Activated naive CD4-positive, alpha-beta T cell treated with anti-CD3 and anti-CD28 coated beads, Interleukin-2, amount 50 U/mL, for 72 hours (primary cell): ENCODE measurements around the gene NCAM2. TPM values are rescaled to one million over a fixed set of nuclear protein-coding genes. Genes with fewer than 3 reads are reported as not detected.

Source experiments
- ATAC-seq, 2 donors: fragments of 150-1000 bp; cut with Tn5 transposase; 2 replicates each; pipeline ENCODE4 v1.10.0; 2021; ENCODE audit warnings: mild to moderate bottlenecking in 2 of 2, moderate library complexity in 2 of 2
- DNase-seq, 2 donors: peaks; one replicate each; pipeline ENCODE4 v3.0.0; 2021 to 2022; ENCODE audit warnings: low spot score in 2 of 2
- H3K27ac Mint-ChIP-seq, 2 donors: one replicate each; pipeline ENCODE4 v1.8.0; 2022; ENCODE audit warnings: mild to moderate bottlenecking in 2 of 2, mixed read lengths in 2 of 2
- H3K36me3 Mint-ChIP-seq, 2 donors: one replicate each; pipeline ENCODE4 v1.8.0; 2022; ENCODE audit warnings: mixed read lengths in 2 of 2
- H3K9me3 Mint-ChIP-seq, 2 donors: one replicate each; pipeline ENCODE4 v1.8.0; 2022; ENCODE audit warnings: mixed read lengths in 2 of 2
- total RNA-seq, 2 donors: library from RNA; stranded (reverse); gene quantifications; one replicate each; pipeline ENCODE4 v1.2.3, GENCODE V29; 2022

Gene NCAM2
- total RNA-seq, 2 donors from 2014 or later = not detected

GRCh38 chr21:21205604-21206003 is 207.4 kb downstream of the NCAM2 start:
- no peaks in the 10 kb centered on the region for H3K9me3 Mint-ChIP-seq
- no peaks in the 10 kb centered on the region for H3K36me3 Mint-ChIP-seq
- H3K27ac Mint-ChIP-seq = no peak overlapping the region
- DNase-seq (no peak), ATAC-seq (no peak)

- no peak for DNase-seq
- Mint-ChIP-seq H3K36me3 (no peaks in the 10 kb centered on the region), H3K9me3 (peaks cover 4% of the 10 kb centered on the region in 2 donors), H3K27ac (no peak overlapping the region)
- no peak for ATAC-seq
These were observed 212.3 kb downstream of the NCAM2 start for GRCh38 chr21:21210552-21210951.

- no peaks in the 10 kb centered on the region for H3K36me3 Mint-ChIP-seq
- ATAC-seq = no peak
- peaks cover 4% of the 10 kb centered on the region in 2 donors for H3K9me3 Mint-ChIP-seq
- no peak overlapping the region for H3K27ac Mint-ChIP-seq
- DNase-seq = no peak
These were observed 215.1 kb downstream of the NCAM2 start for GRCh38 chr21:21213297-21213696.

- ATAC-seq = no peak
- Mint-ChIP-seq H3K27ac (no peak overlapping the region), H3K9me3 (peaks cover 4 to 5% of the 10 kb centered on the region in 2 donors)
These were observed 217.8 kb downstream of the NCAM2 start for GRCh38 chr21:21216047-21216446.

GRCh38 chr21:21226472-21226871 is 228.3 kb downstream of the NCAM2 start:
- Mint-ChIP-seq H3K9me3 (peaks cover 4 to 8% of the 10 kb centered on the region in 2 donors), H3K27ac (no peak overlapping the region), H3K36me3 (no peaks in the 10 kb centered on the region)
- ATAC-seq (no peak), DNase-seq (no peak)

More at GRCh38 chr21:21216047-21216446, 217.8 kb downstream of the NCAM2 start:
- no peaks in the 10 kb centered on the region for H3K36me3 Mint-ChIP-seq
- no peak for DNase-seq

GRCh38 chr21:21230672-21231071 is 232.5 kb downstream of the NCAM2 start:
- no peak for DNase-seq
- ATAC-seq = no peak
- Mint-ChIP-seq H3K27ac (no peak overlapping the region), H3K9me3 (no peaks in the 10 kb centered on the region), H3K36me3 (no peaks in the 10 kb centered on the region)

- no peak for ATAC-seq
- H3K9me3 Mint-ChIP-seq = no peaks in the 10 kb centered on the region
These were observed 233.7 kb downstream of the NCAM2 start for GRCh38 chr21:21231913-21232312.

GRCh38 chr21:21232320-21232719 is 234.1 kb downstream of the NCAM2 start:
- no peak for DNase-seq
- H3K9me3 Mint-ChIP-seq = no peaks in the 10 kb centered on the region
- no peak for ATAC-seq
- no peak overlapping the region for H3K27ac Mint-ChIP-seq
- H3K36me3 Mint-ChIP-seq = no peaks in the 10 kb centered on the region

More at GRCh38 chr21:21231913-21232312, 233.7 kb downstream of the NCAM2 start:
- Mint-ChIP-seq H3K27ac (no peak overlapping the region), H3K36me3 (no peaks in the 10 kb centered on the region)
- DNase-seq = no peak

- no peak for DNase-seq
- no peak for ATAC-seq
- Mint-ChIP-seq H3K36me3 (no peaks in the 10 kb centered on the region), H3K9me3 (no peaks in the 10 kb centered on the region), H3K27ac (no peak overlapping the region)
These were observed 234.8 kb downstream of the NCAM2 start for GRCh38 chr21:21233051-21233450.

GRCh38 chr21:21236996-21237395 is 238.8 kb downstream of the NCAM2 start:
- DNase-seq (no peak), ATAC-seq (no peak)
- Mint-ChIP-seq H3K36me3 (no peaks in the 10 kb centered on the region), H3K27ac (no peak overlapping the region), H3K9me3 (no peaks in the 10 kb centered on the region)

GRCh38 chr21:21238629-21239400 is 240.6 kb downstream of the NCAM2 start:
- Mint-ChIP-seq H3K36me3 (no peaks in the 10 kb centered on the region), H3K9me3 (peaks cover 3 to 4% of the 10 kb centered on the region in 2 donors), H3K27ac (no peak overlapping the region)
- DNase-seq (no peak), ATAC-seq (no peak)

GRCh38 chr21:21241391-21241790 is 243.2 kb downstream of the NCAM2 start:
- ATAC-seq (no peak), DNase-seq (no peak)
- Mint-ChIP-seq H3K36me3 (no peaks in the 10 kb centered on the region), H3K9me3 (peaks cover 9 to 11% of the 10 kb centered on the region in 2 donors), H3K27ac (no peak overlapping the region)

- no peak for ATAC-seq
- Mint-ChIP-seq H3K9me3 (peaks cover 9 to 11% of the 10 kb centered on the region in 2 donors), H3K27ac (no peak overlapping the region), H3K36me3 (no peaks in the 10 kb centered on the region)
- DNase-seq = no peak
These were observed 247.8 kb downstream of the NCAM2 start for GRCh38 chr21:21246007-21246406.

- Mint-ChIP-seq H3K9me3 (peaks cover 8 to 11% of the 10 kb centered on the region in 2 donors), H3K27ac (no peak overlapping the region), H3K36me3 (no peaks in the 10 kb centered on the region)
- DNase-seq (no peak), ATAC-seq (no peak)
These were observed 249.2 kb downstream of the NCAM2 start for GRCh38 chr21:21247424-21247823.

GRCh38 chr21:21262048-21262447 is 263.8 kb downstream of the NCAM2 start:
- Mint-ChIP-seq H3K9me3 (peaks cover 4 to 7% of the 10 kb centered on the region in 2 donors), H3K27ac (no peak overlapping the region), H3K36me3 (no peaks in the 10 kb centered on the region)
- DNase-seq = no peak
- ATAC-seq = no peak

- no peak for DNase-seq
- Mint-ChIP-seq H3K36me3 (no peaks in the 10 kb centered on the region), H3K27ac (no peak overlapping the region), H3K9me3 (peaks cover 0 to 4% of the 10 kb centered on the region in 2 donors)
- no peak for ATAC-seq
These were observed 269.9 kb downstream of the NCAM2 start for GRCh38 chr21:21268061-21268471.

- Mint-ChIP-seq H3K36me3 (no peaks in the 10 kb centered on the region), H3K27ac (no peak overlapping the region), H3K9me3 (peaks cover 0 to 4% of the 10 kb centered on the region in 2 donors)
- no peak for DNase-seq
- no peak for ATAC-seq
These were observed 270.7 kb downstream of the NCAM2 start for GRCh38 chr21:21268885-21269284.
